CD14-positive monocyte (primary cell): ENCODE measurements around the gene CADM2. TPM values are rescaled to one million over a fixed set of nuclear protein-coding genes. Genes with fewer than 3 reads are reported as not detected.

Source experiments
- DNase-seq, 3 donors: peaks; one replicate each; pipeline ENCODE4 v3.0.0-alpha.2; 2011 to 2022
- H2AFZ ChIP-seq: 2 replicates; pipeline ENCODE4 v1.6.0; 2012; ENCODE audit warnings: mild to moderate bottlenecking, low read depth, low read length, inconsistent platforms; ENCODE audit not compliant: insufficient read depth, poor library complexity, severe bottlenecking
- H3K27ac ChIP-seq, 2 donors: 1 replicate in 1 of 2; 2 replicates in 1 of 2; pipeline ENCODE4 v1.5.1; 2012 to 2013; ENCODE audit warnings: low read length in 2 of 2, control low read depth in 1 of 2, inconsistent platforms in 1 of 2, low read depth in 1 of 2, mild to moderate bottlenecking in 1 of 2
- H3K27me3 ChIP-seq, 2 donors: one replicate each; pipeline versions ENCODE4 v1.6.0 to v1.6.1; 2011 to 2013; ENCODE audit warnings: low read length in 2 of 2; ENCODE audit not compliant: control insufficient read depth in 2 of 2, insufficient read depth in 2 of 2
- H3K36me3 ChIP-seq, 2 donors: replicated peaks in 1 of 2; 1 replicate in 1 of 2; 2 replicates in 1 of 2; pipeline versions ENCODE4 v1.5.1 to v1.6.1; 2012 to 2013; ENCODE audit warnings: low read length in 2 of 2, control low read depth in 1 of 2, inconsistent platforms in 1 of 2, mild to moderate bottlenecking in 1 of 2; ENCODE audit not compliant: insufficient read depth in 2 of 2, control insufficient read depth in 1 of 2
- H3K4me1 ChIP-seq, 2 donors: 1 replicate in 1 of 2; 2 replicates in 1 of 2; pipeline versions ENCODE4 v1.5.1 to v1.6.1; 2012 to 2013; ENCODE audit warnings: low read length in 2 of 2, control low read depth in 1 of 2, inconsistent platforms in 1 of 2, mild to moderate bottlenecking in 1 of 2, moderate library complexity in 1 of 2; ENCODE audit not compliant: insufficient read depth in 2 of 2, control insufficient read depth in 1 of 2
- H3K4me2 ChIP-seq: replicated peaks from 2 replicates; pipeline ENCODE3; 2012; ENCODE audit warnings: low read length, moderate library complexity, mild to moderate bottlenecking; ENCODE audit not compliant: poor library complexity, severe bottlenecking; ENCODE audit errors: extremely low read depth
- H3K4me3 ChIP-seq, 3 experiments: fragments of 200-600 bp in 1 of 3; sonication (generic) in 1 of 3; replicated peaks in 1 of 3; 1 replicate in 2 of 3; 2 replicates in 1 of 3; pipeline ENCODE4 v1.5.1; 2011 to 2013; ENCODE audit warnings: low read length in 3 of 3, mild to moderate bottlenecking in 3 of 3, control low read depth in 2 of 3, low read depth in 2 of 3, inconsistent platforms in 1 of 3, moderate library complexity in 1 of 3
- H3K79me2 ChIP-seq: 2 replicates; pipeline ENCODE4 v1.6.0; 2012; ENCODE audit warnings: mild to moderate bottlenecking, control low read depth, inconsistent platforms, low read length, moderate library complexity; ENCODE audit not compliant: insufficient read depth
- H3K9ac ChIP-seq: 2 replicates; pipeline ENCODE4 v1.6.0; 2017; ENCODE audit warnings: low read length, mild to moderate bottlenecking; ENCODE audit not compliant: insufficient read depth, poor library complexity, severe bottlenecking
- H3K9me3 ChIP-seq, 2 donors: replicated peaks in 1 of 2; 1 replicate in 1 of 2; 2 replicates in 1 of 2; pipeline versions ENCODE4 v1.5.1 to v1.6.1; 2012 to 2013; ENCODE audit warnings: low read length in 2 of 2, control low read depth in 1 of 2; ENCODE audit not compliant: control insufficient read depth in 1 of 2, insufficient read depth in 1 of 2
- H4K20me1 ChIP-seq: 2 replicates; pipeline ENCODE4 v1.6.0; 2012; ENCODE audit warnings: mild to moderate bottlenecking, low read length, control low read depth, moderate library complexity; ENCODE audit not compliant: insufficient read depth
- H3K27ac Mint-ChIP-seq, 7 donors: one replicate each; pipeline ENCODE4 v1.8.0; 2020; ENCODE audit warnings: mild to moderate bottlenecking in 7 of 7, mixed read lengths in 7 of 7, moderate library complexity in 6 of 7, inconsistent platforms in 2 of 7
- H3K27me3 Mint-ChIP-seq, 3 donors: one replicate each; pipeline ENCODE4 v1.8.0; 2021 to 2022; ENCODE audit warnings: low read depth in 3 of 3, mild to moderate bottlenecking in 3 of 3, mixed read lengths in 3 of 3, moderate library complexity in 3 of 3, inconsistent platforms in 1 of 3
- H3K36me3 Mint-ChIP-seq, 2 donors: one replicate each; pipeline ENCODE4 v1.8.0; 2020; ENCODE audit warnings: mixed read lengths in 2 of 2, inconsistent platforms in 1 of 2, mild to moderate bottlenecking in 1 of 2
- H3K4me1 Mint-ChIP-seq: one replicate; pipeline ENCODE4 v1.8.0; 2020; ENCODE audit warnings: mild to moderate bottlenecking, mixed read lengths
- H3K4me3 Mint-ChIP-seq, 2 donors: one replicate each; pipeline ENCODE4 v1.8.0; 2020; ENCODE audit warnings: mild to moderate bottlenecking in 2 of 2, mixed read lengths in 2 of 2, moderate library complexity in 1 of 2
- H3K9me3 Mint-ChIP-seq, 7 donors: one replicate each; pipeline ENCODE4 v1.8.0; 2020 to 2022; ENCODE audit warnings: mixed read lengths in 7 of 7, mild to moderate bottlenecking in 6 of 7, moderate library complexity in 6 of 7, inconsistent platforms in 2 of 7
- CTCF ChIP-seq: fragments of 200-600 bp; IDR thresholded peaks from one replicate; pipeline ENCODE4 v1.8.0; 2022; ENCODE audit warnings: antibody characterized with exemption, mild to moderate bottlenecking
- WGBS: methylation state at CpG from one replicate; pipeline ENCODE4 v1.1.5; 2013; ENCODE audit warnings: missing lambda C conversion rate; ENCODE audit not compliant: insufficient coverage; 5-methylcytosine and 5-hydroxymethylcytosine counted together
- intact Hi-C, 2 donors: fragments of 100-400 bp; cut with micrococcal nuclease; formaldehyde crosslinking; loops; one replicate each; pipeline versions ENCODE4 v1.15.0 to v1.15.1; 2023
- polyA plus RNA-seq, 3 donors: library from polyadenylated mRNA; depleted of rRNA in 1 of 3; unstranded in 2 of 3; stranded (reverse) in 1 of 3; fragments of 300-500 nt in 2 of 3; fragments of >200 nt in 1 of 3; fragmentation: Illumina TruSeq in 2 of 3; gene quantifications; 1 replicate in 2 of 3; 2 replicates in 1 of 3; pipeline ENCODE4 v1.2.3, GENCODE V29; 2012 to 2021

Gene CADM2
- polyA plus RNA-seq, 3 donors: not detected

DNA sequence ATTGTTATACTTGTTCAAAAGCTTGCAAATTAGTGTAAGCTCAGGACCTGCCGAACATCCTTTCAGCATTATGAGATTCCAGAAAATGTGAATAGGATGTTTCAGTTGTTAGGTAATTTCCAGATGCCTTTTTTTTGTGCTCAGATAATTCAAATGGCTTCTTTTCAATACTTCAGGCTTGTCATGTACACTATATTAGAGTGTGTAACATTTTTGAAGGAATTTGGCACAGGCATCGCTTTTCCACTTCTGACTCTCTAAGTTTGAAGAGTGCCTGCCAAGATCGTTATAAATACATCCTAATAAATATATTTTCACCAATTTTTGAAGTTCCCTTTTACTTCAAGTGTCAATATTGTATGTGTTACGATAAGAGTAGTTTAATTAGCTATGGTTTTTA is 35.2 kb downstream of the CADM2 start:
- Histone ChIP-seq H3K4me1 (no peaks in the 10 kb centered on the region), H3K9ac (no peak overlapping the region), H3K27me3 (no peaks in the 10 kb centered on the region), H3K4me2 (no peak overlapping the region), H3K4me3 (no peak overlapping the region), H3K27ac (no peak overlapping the region), H4K20me1 (no peaks in the 10 kb centered on the region), H3K9me3 (no peaks in the 10 kb centered on the region), H2AFZ (no peak overlapping the region), H3K79me2 (no peaks in the 10 kb centered on the region), H3K36me3 (no peaks in the 10 kb centered on the region)
- DNase-seq: no peak
- H3K27me3 Mint-ChIP-seq: no peaks in the 10 kb centered on the region
- H3K27ac Mint-ChIP-seq: no peak overlapping the region
- TF ChIP-seq CTCF: no peak
- no peaks in the 10 kb centered on the region for H3K36me3 Mint-ChIP-seq
- H3K9me3 Mint-ChIP-seq: peaks cover 0 to 2% (median 0%) of the 10 kb centered on the region in 7 donors
- H3K4me3 Mint-ChIP-seq: no peak overlapping the region
- intact Hi-C loops: no loop called here
- no CpG with 5 or more reads among the region's 4 CpGs for WGBS
- no peaks in the 10 kb centered on the region for H3K4me1 Mint-ChIP-seq

- Histone ChIP-seq H3K27me3 (no peaks in the 10 kb centered on the region), H3K36me3 (no peaks in the 10 kb centered on the region), H3K27ac (no peak overlapping the region), H4K20me1 (no peaks in the 10 kb centered on the region), H2AFZ (no peak overlapping the region), H3K9me3 (no peaks in the 10 kb centered on the region), H3K4me2 (no peak overlapping the region), H3K4me1 (no peaks in the 10 kb centered on the region), H3K9ac (no peak overlapping the region), H3K4me3 (no peak overlapping the region), H3K79me2 (no peaks in the 10 kb centered on the region)
- no peaks in the 10 kb centered on the region for H3K36me3 Mint-ChIP-seq
- no peaks in the 10 kb centered on the region for H3K27me3 Mint-ChIP-seq
- H3K27ac Mint-ChIP-seq: no peak overlapping the region
- no peaks in the 10 kb centered on the region for H3K4me1 Mint-ChIP-seq
- no peak overlapping the region for H3K4me3 Mint-ChIP-seq
- WGBS: 87% methylated on average over 2 of the region's 3 CpGs
- intact Hi-C loops: no loop called here
- DNase-seq: no peak
- peaks cover 0 to 2% (median 0%) of the 10 kb centered on the region in 7 donors for H3K9me3 Mint-ChIP-seq
- TF ChIP-seq CTCF: no peak
Observed at GRCh38 chr3:84998545-84998944, 39.8 kb downstream of the CADM2 start.
